ENCODE results near the gene XYLT2.

DNA sequence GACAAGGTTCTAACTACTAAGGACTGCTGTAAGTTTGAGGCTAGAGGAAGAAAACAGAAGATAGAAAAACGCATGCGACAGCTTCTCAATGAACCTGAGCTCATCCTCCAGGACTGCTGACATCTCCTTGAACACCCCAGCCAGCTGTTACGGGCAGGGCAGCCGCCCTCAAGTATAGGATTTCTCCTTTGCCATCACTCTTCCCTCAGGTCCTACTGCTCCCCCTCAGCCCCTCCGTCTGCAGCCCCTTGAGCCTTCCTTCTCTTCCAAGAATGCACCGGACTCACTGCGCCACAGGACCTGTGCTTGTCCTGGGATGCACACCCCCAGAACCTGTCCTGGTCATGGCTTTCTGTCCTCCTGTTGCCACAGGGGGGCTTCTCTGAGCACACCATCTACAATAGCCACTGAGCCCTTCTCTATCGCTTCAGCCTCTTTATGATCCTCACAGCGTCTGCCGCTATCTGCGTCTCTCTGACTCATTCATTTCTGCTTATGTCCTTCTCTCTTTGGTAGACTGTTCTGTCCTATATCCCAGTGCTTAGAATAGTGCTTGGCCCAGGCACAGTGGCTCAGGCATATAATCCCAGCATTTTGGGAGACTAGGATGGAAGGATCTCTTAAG lies 15.7 kb upstream of the XYLT2 start:
- TF ChIP-seq, protein P1, sequence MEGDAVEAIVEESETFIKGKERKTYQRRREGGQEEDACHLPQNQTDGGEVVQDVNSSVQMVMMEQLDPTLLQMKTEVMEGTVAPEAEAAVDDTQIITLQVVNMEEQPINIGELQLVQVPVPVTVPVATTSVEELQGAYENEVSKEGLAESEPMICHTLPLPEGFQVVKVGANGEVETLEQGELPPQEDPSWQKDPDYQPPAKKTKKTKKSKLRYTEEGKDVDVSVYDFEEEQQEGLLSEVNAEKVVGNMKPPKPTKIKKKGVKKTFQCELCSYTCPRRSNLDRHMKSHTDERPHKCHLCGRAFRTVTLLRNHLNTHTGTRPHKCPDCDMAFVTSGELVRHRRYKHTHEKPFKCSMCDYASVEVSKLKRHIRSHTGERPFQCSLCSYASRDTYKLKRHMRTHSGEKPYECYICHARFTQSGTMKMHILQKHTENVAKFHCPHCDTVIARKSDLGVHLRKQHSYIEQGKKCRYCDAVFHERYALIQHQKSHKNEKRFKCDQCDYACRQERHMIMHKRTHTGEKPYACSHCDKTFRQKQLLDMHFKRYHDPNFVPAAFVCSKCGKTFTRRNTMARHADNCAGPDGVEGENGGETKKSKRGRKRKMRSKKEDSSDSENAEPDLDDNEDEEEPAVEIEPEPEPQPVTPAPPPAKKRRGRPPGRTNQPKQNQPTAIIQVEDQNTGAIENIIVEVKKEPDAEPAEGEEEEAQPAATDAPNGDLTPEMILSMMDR (IDR thresholded peaks at IDR 0.05), result no peak
- no peak for TF ChIP-seq PRDM15 (CRISPR knock-in tag; IDR thresholded peaks at IDR 0.05)
- TF ChIP-seq, protein P2, sequence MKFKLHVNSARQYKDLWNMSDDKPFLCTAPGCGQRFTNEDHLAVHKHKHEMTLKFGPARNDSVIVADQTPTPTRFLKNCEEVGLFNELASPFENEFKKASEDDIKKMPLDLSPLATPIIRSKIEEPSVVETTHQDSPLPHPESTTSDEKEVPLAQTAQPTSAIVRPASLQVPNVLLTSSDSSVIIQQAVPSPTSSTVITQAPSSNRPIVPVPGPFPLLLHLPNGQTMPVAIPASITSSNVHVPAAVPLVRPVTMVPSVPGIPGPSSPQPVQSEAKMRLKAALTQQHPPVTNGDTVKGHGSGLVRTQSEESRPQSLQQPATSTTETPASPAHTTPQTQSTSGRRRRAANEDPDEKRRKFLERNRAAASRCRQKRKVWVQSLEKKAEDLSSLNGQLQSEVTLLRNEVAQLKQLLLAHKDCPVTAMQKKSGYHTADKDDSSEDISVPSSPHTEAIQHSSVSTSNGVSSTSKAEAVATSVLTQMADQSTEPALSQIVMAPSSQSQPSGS (CRISPR knock-in tag; IDR thresholded peaks at IDR 0.05; ENCODE audit: borderline replicate concordance, low read depth), result no peak
- TF ChIP-seq HMGXB4 (CRISPR knock-in tag; IDR thresholded peaks at IDR 0.05), result no peak
- no peak for TF ChIP-seq USF2 (CRISPR knock-in tag; IDR thresholded peaks at IDR 0.05)
- no peak for TF ChIP-seq ZNF416 (CRISPR knock-in tag; IDR thresholded peaks at IDR 0.05)
- TF ChIP-seq ATF3 (CRISPR knock-in tag; conservative IDR thresholded peaks at IDR 0.05), result no peak
- TF ChIP-seq NFYB (CRISPR knock-in tag; conservative IDR thresholded peaks at IDR 0.05; ENCODE audit: low read depth), result no peak
